HepG2 (cell line): ENCODE data around the gene ZSWIM6. TPM values are rescaled to one million over a fixed set of nuclear protein-coding genes. Genes with fewer than 3 reads are reported as not detected.

Experiments
- BRF2 ChIP-seq: sonication (generic); formaldehyde crosslinking; IDR thresholded peaks from 2 replicates; pipeline ENCODE4 v1.8.1; 2022; ENCODE audit warnings: mild to moderate bottlenecking, missing genetic modification reagents
- E2F5 ChIP-seq: sonication (generic); formaldehyde crosslinking; conservative IDR thresholded peaks from 2 replicates; pipeline ENCODE4 v1.4.0; 2020; ENCODE audit warnings: missing genetic modification reagents
- FOXA1 ChIP-seq, 2 experiments: fragments of 450-650 bp in 1 of 2; sonication (generic) in 1 of 2; formaldehyde crosslinking in 1 of 2; IDR thresholded peaks; 2 replicates each; pipeline versions ENCODE4 v1.4.0 to v1.6.1; 2016 to 2020; ENCODE audit warnings: missing genetic modification reagents in 1 of 2
- FUBP1 ChIP-seq: sonication (generic); formaldehyde crosslinking; IDR thresholded peaks from 2 replicates; pipeline ENCODE4 v1.5.1; 2020; ENCODE audit warnings: missing genetic modification reagents, mild to moderate bottlenecking, borderline replicate concordance
- GTF3A ChIP-seq: sonication (generic); formaldehyde crosslinking; conservative IDR thresholded peaks from 2 replicates; pipeline ENCODE4 v1.4.0; 2020; ENCODE audit warnings: mild to moderate bottlenecking, missing genetic modification reagents
- HCFC1 ChIP-seq: fragments of 150-350 bp; IDR thresholded peaks from 2 replicates; pipeline ENCODE4 v1.6.1; 2014; ENCODE audit warnings: low read depth, low read length
- HDAC6 ChIP-seq: fragments of 200-600 bp; sonication (generic); IDR thresholded peaks from 2 replicates; pipeline ENCODE4 v1.7.0; 2017; ENCODE audit warnings: mild to moderate bottlenecking, antibody characterized with exemption, low read length, low read depth
- JUN ChIP-seq: sonication (generic); formaldehyde crosslinking; IDR thresholded peaks from 2 replicates; pipeline ENCODE4 v1.4.0; 2020; ENCODE audit warnings: mild to moderate bottlenecking, missing genetic modification reagents
- JUNB ChIP-seq: sonication (generic); formaldehyde crosslinking; IDR thresholded peaks from 2 replicates; pipeline ENCODE4 v1.8.0; 2022; ENCODE audit warnings: missing genetic modification reagents, mild to moderate bottlenecking, borderline replicate concordance
- NFYB ChIP-seq: sonication (generic); formaldehyde crosslinking; IDR thresholded peaks from 2 replicates; pipeline ENCODE4 v1.4.0; 2020; ENCODE audit warnings: missing genetic modification reagents
- NFYC ChIP-seq: IDR thresholded peaks from 2 replicates; pipeline ENCODE4 v1.6.1; 2016; ENCODE audit warnings: missing genetic modification reagents, missing compliant biosample characterization
- POLR2AphosphoS2 ChIP-seq: IDR thresholded peaks from 2 replicates; pipeline ENCODE4 v1.6.1; 2011; ENCODE audit warnings: low read depth, low read length, improper control_type of control experiment
- PRDM4 ChIP-seq: sonication (generic); formaldehyde crosslinking; IDR thresholded peaks from 2 replicates; pipeline ENCODE4 v1.9.0; 2021; ENCODE audit warnings: missing genetic modification reagents, borderline replicate concordance
- SMAD1 ChIP-seq: sonication (generic); formaldehyde crosslinking; IDR thresholded peaks from 2 replicates; pipeline ENCODE4 v1.4.0; 2020; ENCODE audit warnings: missing genetic modification reagents, low read depth, mild to moderate bottlenecking, borderline replicate concordance
- WIZ ChIP-seq: sonication (generic); formaldehyde crosslinking; IDR thresholded peaks from 2 replicates; pipeline ENCODE4 v1.5.1; 2020; ENCODE audit warnings: mild to moderate bottlenecking, missing genetic modification reagents
- ZKSCAN1 ChIP-seq: fragments of 150-350 bp; IDR thresholded peaks from 2 replicates; pipeline ENCODE4 v1.6.1; 2014; ENCODE audit warnings: low read length
- ZNF256 ChIP-seq: sonication (generic); formaldehyde crosslinking; conservative IDR thresholded peaks from 2 replicates; pipeline ENCODE4 v1.4.0; 2020; ENCODE audit warnings: missing genetic modification reagents
- ZNF276 ChIP-seq: sonication (generic); formaldehyde crosslinking; IDR thresholded peaks from 2 replicates; pipeline ENCODE4 v1.4.0; 2020; ENCODE audit warnings: mild to moderate bottlenecking, low read depth, missing genetic modification reagents
- ZNF672 ChIP-seq: sonication (generic); formaldehyde crosslinking; IDR thresholded peaks from 2 replicates; pipeline ENCODE4 v1.8.1; 2022; ENCODE audit warnings: missing genetic modification reagents
- ZNF746 ChIP-seq: sonication (generic); formaldehyde crosslinking; IDR thresholded peaks from 2 replicates; pipeline ENCODE4 v1.8.0; 2022; ENCODE audit warnings: mild to moderate bottlenecking, missing genetic modification reagents
- ZNF841 ChIP-seq: sonication (generic); formaldehyde crosslinking; IDR thresholded peaks from 2 replicates; pipeline ENCODE4 v1.8.1; 2023; ENCODE audit warnings: missing genetic modification reagents, borderline replicate concordance
- polyA plus RNA-seq, 8 experiments: library from polyadenylated mRNA; depleted of rRNA in 3 of 8; stranded (reverse) in 7 of 8; unstranded in 1 of 8; fragments of >200 nt; fragmentation: Illumina TruSeq in 4 of 8; extraction: Trizol in 4 of 8; gene quantifications; 2 replicates each; pipeline versions ENCODE4 v1.2.1 to v1.2.3, GENCODE V29; 2011 to 2016; ENCODE audit warnings: low read depth in 4 of 8, missing spikeins in 1 of 8, mixed read lengths in 1 of 8; ENCODE audit not compliant: insufficient read depth in 1 of 8
- total RNA-seq, 5 experiments: library from RNA; depleted of rRNA; stranded (reverse); fragments of >200 nt; fragmentation: Illumina TruSeq; extraction: Trizol; gene quantifications; 2 replicates each; pipeline ENCODE4 v1.2.3, GENCODE V29; 2016; ENCODE audit warnings: low read depth in 1 of 5

The ZSWIM6 gene
- total and polyA plus RNA-seq, 2 of the 13 experiments (the other 11 are each of a cell fraction or from before 2014, with no cell fraction given) = 0.82 to 1.9 TPM

GRCh38 chr5:61301341-61302199, 30.5 kb upstream of the ZSWIM6 start (continued):
- TF ChIP-seq SMAD1 (CRISPR knock-in tag) = 0 out of 2 replicates have a peak, but pooled peaks have one; percentile 21
- TF ChIP-seq JUN (CRISPR knock-in tag) = peak; percentile 88
- no peak for TF ChIP-seq FUBP1 (CRISPR knock-in tag)
- TF ChIP-seq PRDM4 (CRISPR knock-in tag) = no peak
- no peak for TF ChIP-seq ZNF276 (CRISPR knock-in tag)
- TF ChIP-seq ZNF841 (CRISPR knock-in tag) = no peak
- TF ChIP-seq ZNF256 (CRISPR knock-in tag) = no peak
- TF ChIP-seq HDAC6 = no peak
- no peak for TF ChIP-seq POLR2AphosphoS2
- TF ChIP-seq FOXA1 (IDR thresholded peaks at IDR 0.05) = no peak
- peak; percentile 58 for TF ChIP-seq FOXA1 (CRISPR knock-in tag; IDR thresholded peaks at IDR 0.05)
- TF ChIP-seq NFYB (CRISPR knock-in tag) = peak; percentile 55; the same call in 1 of the 2 replicates
- no peak for TF ChIP-seq HCFC1
- no peak for TF ChIP-seq GTF3A
- peak; percentile 70; the same call in 1 of the 2 replicates for TF ChIP-seq WIZ (CRISPR knock-in tag)
- TF ChIP-seq E2F5 (CRISPR knock-in tag) = no peak
- TF ChIP-seq NFYC (CRISPR knock-in tag) = peak; percentile 70
- TF ChIP-seq BRF2 (CRISPR knock-in tag) = peak; percentile 39; the same call in 1 of the 2 replicates
- TF ChIP-seq ZNF746 (CRISPR knock-in tag) = no peak
- no peak for TF ChIP-seq ZKSCAN1
- TF ChIP-seq ZNF672 (CRISPR knock-in tag) = no peak
- no peak; the same call in 1 of the 2 replicates for TF ChIP-seq JUNB (CRISPR knock-in tag)
